ENCODE measurements around the gene LMCD1.

The LMCD1 gene

DNA sequence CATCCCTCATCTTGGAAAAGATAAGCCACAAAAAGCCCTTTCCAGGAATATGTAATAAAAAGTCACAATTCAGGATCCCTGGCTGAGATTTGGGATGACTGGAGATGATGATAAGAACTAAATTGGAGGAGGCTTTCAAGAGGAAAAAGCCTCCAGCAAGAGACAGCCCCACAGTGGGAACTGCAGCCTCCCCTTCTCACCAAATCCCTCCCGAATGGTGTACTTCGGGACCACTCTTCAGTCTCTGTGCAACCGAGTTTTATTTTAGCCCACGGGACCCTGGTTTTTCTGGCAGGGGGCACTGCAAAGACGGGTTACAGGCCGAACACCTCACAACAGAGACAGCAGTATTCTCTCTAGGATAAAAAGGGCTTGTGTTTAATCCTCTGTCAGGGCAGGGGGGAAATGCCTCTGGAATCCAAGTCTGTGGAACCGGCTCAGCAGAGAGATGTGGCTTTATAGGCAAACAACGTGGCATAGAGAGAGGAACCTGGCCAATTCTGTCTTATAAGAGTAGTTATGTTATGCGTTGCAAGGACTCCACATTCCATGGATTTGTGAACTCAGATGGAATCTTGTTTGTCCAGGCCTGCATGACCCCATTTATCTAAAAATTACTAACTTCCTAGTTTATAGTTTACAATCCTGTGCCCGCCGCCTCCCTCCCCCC lies 1.2 kb upstream of the LMCD1 start:
- Histone ChIP-seq H4K20me1 (ENCODE audit: insufficient read depth, low read length) (no peaks in the 10 kb centered on the region), H2AFZ (ENCODE audit: low read depth, low read length) (no peak overlapping the region), H3K36me3 (ENCODE audit: insufficient read depth, low read length) (no peaks in the 10 kb centered on the region), H3K27ac (ENCODE audit: low read length) (no peak overlapping the region), H3K4me2 (ENCODE audit: insufficient read depth, low read length) (no peak overlapping the region), H3K9ac (ENCODE audit: low read depth, low read length) (no peak overlapping the region), H3K27me3 (ENCODE audit: insufficient read depth, low read length, poor library complexity) (no peaks in the 10 kb centered on the region), H3K4me3 (ENCODE audit: low read depth in 1 of 2, low read length in 2 of 2) (no peak overlapping the region), H3K79me2 (ENCODE audit: insufficient read depth, low read length) (no peaks in the 10 kb centered on the region), H3K4me1 (ENCODE audit: insufficient read depth, low read length) (no peaks in the 10 kb centered on the region), H3K9me3 (ENCODE audit: insufficient read depth, low read length, severe bottlenecking) (no peaks in the 10 kb centered on the region)
- DNase-seq = no peak
- ATAC-seq (ENCODE audit: insufficient read depth, low read depth) = no peak
- TF ChIP-seq, protein P1, sequence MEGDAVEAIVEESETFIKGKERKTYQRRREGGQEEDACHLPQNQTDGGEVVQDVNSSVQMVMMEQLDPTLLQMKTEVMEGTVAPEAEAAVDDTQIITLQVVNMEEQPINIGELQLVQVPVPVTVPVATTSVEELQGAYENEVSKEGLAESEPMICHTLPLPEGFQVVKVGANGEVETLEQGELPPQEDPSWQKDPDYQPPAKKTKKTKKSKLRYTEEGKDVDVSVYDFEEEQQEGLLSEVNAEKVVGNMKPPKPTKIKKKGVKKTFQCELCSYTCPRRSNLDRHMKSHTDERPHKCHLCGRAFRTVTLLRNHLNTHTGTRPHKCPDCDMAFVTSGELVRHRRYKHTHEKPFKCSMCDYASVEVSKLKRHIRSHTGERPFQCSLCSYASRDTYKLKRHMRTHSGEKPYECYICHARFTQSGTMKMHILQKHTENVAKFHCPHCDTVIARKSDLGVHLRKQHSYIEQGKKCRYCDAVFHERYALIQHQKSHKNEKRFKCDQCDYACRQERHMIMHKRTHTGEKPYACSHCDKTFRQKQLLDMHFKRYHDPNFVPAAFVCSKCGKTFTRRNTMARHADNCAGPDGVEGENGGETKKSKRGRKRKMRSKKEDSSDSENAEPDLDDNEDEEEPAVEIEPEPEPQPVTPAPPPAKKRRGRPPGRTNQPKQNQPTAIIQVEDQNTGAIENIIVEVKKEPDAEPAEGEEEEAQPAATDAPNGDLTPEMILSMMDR (IDR thresholded peaks at IDR 0.05; ENCODE audit: borderline replicate concordance, extremely low read depth, low read length, poor library complexity, severe bottlenecking) = no peak
- TF ChIP-seq EZH2 (IDR thresholded peaks at IDR 0.05; ENCODE audit: borderline replicate concordance, low read depth, low read length, severe bottlenecking) = no peak

DNA sequence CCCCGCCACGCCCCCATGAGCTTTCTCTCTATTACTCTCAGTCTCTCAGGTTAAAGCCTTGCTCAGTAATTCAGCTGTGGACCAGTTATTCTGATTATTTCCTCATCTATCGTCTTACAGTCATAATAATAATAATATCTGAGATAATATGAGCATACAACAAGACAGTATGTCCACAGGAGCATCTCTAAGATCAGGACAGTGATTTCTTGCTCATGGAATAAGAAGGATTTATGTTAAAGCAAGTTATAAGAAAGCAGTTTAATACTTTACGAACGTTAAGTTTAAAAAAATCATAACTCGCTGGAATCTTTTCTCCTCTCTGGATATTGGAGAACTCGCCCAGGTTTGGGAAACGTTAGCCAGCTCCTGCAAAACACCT lies 643 bp upstream of the LMCD1 start:
- H3K27ac ChIP-seq (ENCODE audit: low read length) = no peak overlapping the region
- H2AFZ ChIP-seq (ENCODE audit: low read depth, low read length) = no peak overlapping the region
- no peaks in the 10 kb centered on the region for H3K27me3 ChIP-seq (ENCODE audit: insufficient read depth, low read length, poor library complexity)
- no peak overlapping the region for H3K4me2 ChIP-seq (ENCODE audit: insufficient read depth, low read length)
- H3K9ac ChIP-seq (ENCODE audit: low read depth, low read length) = no peak overlapping the region
- TF ChIP-seq, protein P1 (IDR thresholded peaks at IDR 0.05; ENCODE audit: borderline replicate concordance, extremely low read depth, low read length, poor library complexity, severe bottlenecking) = no peak
- no peak for TF ChIP-seq EZH2 (IDR thresholded peaks at IDR 0.05; ENCODE audit: borderline replicate concordance, low read depth, low read length, severe bottlenecking)
- H3K4me1 ChIP-seq (ENCODE audit: insufficient read depth, low read length) = no peaks in the 10 kb centered on the region
- DNase-seq = no peak
- ATAC-seq (ENCODE audit: insufficient read depth, low read depth) = no peak
- no peak overlapping the region for H3K4me3 ChIP-seq (ENCODE audit: low read depth in 1 of 2, low read length in 2 of 2)
- H3K9me3 ChIP-seq (ENCODE audit: insufficient read depth, low read length, severe bottlenecking) = no peaks in the 10 kb centered on the region
- no peaks in the 10 kb centered on the region for H3K79me2 ChIP-seq (ENCODE audit: insufficient read depth, low read length)
- H4K20me1 ChIP-seq (ENCODE audit: insufficient read depth, low read length) = no peaks in the 10 kb centered on the region
- no peaks in the 10 kb centered on the region for H3K36me3 ChIP-seq (ENCODE audit: insufficient read depth, low read length)

DNA sequence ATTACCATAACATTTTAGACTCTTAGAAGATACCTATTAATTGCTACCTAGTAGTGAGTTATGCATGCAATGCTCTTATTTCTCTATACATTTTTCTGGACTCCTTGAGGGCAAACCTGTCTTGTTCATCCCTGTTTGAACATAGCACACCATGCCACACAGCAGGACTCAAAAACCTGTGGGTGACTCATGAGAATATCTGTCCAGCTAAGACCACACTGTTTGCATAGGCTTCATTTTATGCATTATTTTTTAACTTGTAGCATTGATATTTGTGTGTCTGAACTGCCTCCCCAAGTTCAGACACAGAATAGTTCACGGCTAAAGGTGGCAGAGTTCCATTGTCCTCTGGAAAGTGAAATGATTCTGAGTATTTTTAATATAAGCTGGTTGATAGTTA lies 1.8 kb downstream of the LMCD1 start:
- Histone ChIP-seq H2AFZ (ENCODE audit: low read depth, low read length) (no peak overlapping the region), H3K27me3 (ENCODE audit: insufficient read depth, low read length, poor library complexity) (no peaks in the 10 kb centered on the region), H3K9me3 (ENCODE audit: insufficient read depth, low read length, severe bottlenecking) (no peaks in the 10 kb centered on the region), H4K20me1 (ENCODE audit: insufficient read depth, low read length) (no peaks in the 10 kb centered on the region), H3K79me2 (ENCODE audit: insufficient read depth, low read length) (no peaks in the 10 kb centered on the region), H3K27ac (ENCODE audit: low read length) (no peak overlapping the region), H3K4me2 (ENCODE audit: insufficient read depth, low read length) (no peak overlapping the region), H3K4me3 (ENCODE audit: low read depth in 1 of 2, low read length in 2 of 2) (no peak overlapping the region), H3K36me3 (ENCODE audit: insufficient read depth, low read length) (no peaks in the 10 kb centered on the region), H3K4me1 (ENCODE audit: insufficient read depth, low read length) (no peaks in the 10 kb centered on the region), H3K9ac (ENCODE audit: low read depth, low read length) (no peak overlapping the region)
- no peak for TF ChIP-seq EZH2 (IDR thresholded peaks at IDR 0.05; ENCODE audit: borderline replicate concordance, low read depth, low read length, severe bottlenecking)
- TF ChIP-seq, protein P1 (IDR thresholded peaks at IDR 0.05; ENCODE audit: borderline replicate concordance, extremely low read depth, low read length, poor library complexity, severe bottlenecking) = no peak
- no peak for ATAC-seq (ENCODE audit: insufficient read depth, low read depth)
- no peak for DNase-seq
